Kidney (tissue), 14 donors: ENCODE results near the gene GATD1. TPM values are rescaled to one million over a fixed set of nuclear protein-coding genes. Genes with fewer than 3 reads are reported as not detected.

Source experiments
- DNase-seq, 5 donors: peaks; one replicate each; pipeline ENCODE4 v3.0.0-alpha.2; 2013 to 2020
- FAIRE-seq: peaks from 2 replicates; lab custom pipeline; 2012; peaks lifted over from hg19 to GRCh38; lab: Jason Lieb, UNC
- H3K27ac ChIP-seq, 2 donors: one replicate each; pipeline ENCODE4 v1.7.0; 2013; ENCODE audit warnings: low read depth in 2 of 2, low read length in 2 of 2, inconsistent platforms in 1 of 2
- H3K27me3 ChIP-seq: one replicate; pipeline ENCODE4 v1.7.1; 2013; ENCODE audit warnings: low read length, inconsistent platforms; ENCODE audit not compliant: control insufficient read depth, insufficient read depth
- H3K36me3 ChIP-seq, 3 donors: one replicate each; pipeline versions ENCODE4 v1.7.0 to v1.7.1; 2013; ENCODE audit warnings: low read length in 3 of 3, control low read depth in 1 of 3, inconsistent platforms in 1 of 3; ENCODE audit not compliant: insufficient read depth in 3 of 3, control insufficient read depth in 2 of 3
- H3K4me1 ChIP-seq, 3 donors: one replicate each; pipeline versions ENCODE4 v1.7.0 to v1.7.1; 2013; ENCODE audit warnings: low read length in 3 of 3, inconsistent platforms in 1 of 3, low read depth in 1 of 3; ENCODE audit not compliant: control insufficient read depth in 2 of 3, insufficient read depth in 2 of 3
- H3K4me3 ChIP-seq, 3 donors: one replicate each; pipeline versions ENCODE4 v1.7.0 to v1.8.1; 2013; ENCODE audit warnings: low read length in 3 of 3, control low read depth in 1 of 3, inconsistent platforms in 1 of 3
- H3K9ac ChIP-seq, 3 donors: one replicate each; pipeline versions ENCODE4 v1.7.0 to v1.7.1; 2013; ENCODE audit warnings: low read length in 3 of 3, control low read depth in 1 of 3, inconsistent platforms in 1 of 3
- H3K9me3 ChIP-seq, 3 donors: one replicate each; pipeline versions ENCODE4 v1.7.0 to v1.7.1; 2013; ENCODE audit warnings: low read length in 3 of 3, control low read depth in 1 of 3, inconsistent platforms in 1 of 3; ENCODE audit not compliant: control insufficient read depth in 2 of 3, insufficient read depth in 1 of 3
- intact Hi-C: fragments of 100-400 bp; cut with DNase I; formaldehyde crosslinking; loops from one replicate; pipeline ENCODE4 v1.11.1; 2022
- polyA plus RNA-seq: library from polyadenylated mRNA; stranded (reverse); fragments of 350-450 nt; fragmentation: Illumina TruSeq; extraction: RNeasy Lipid Tissue Mini Kit (QIAGEN cat#74804); gene quantifications from one replicate; pipeline ENCODE4 v1.2.3, GENCODE V29; 2014; ENCODE audit warnings: low read depth, low replicate concordance; ENCODE audit not compliant: insufficient read depth
- total RNA-seq: library from RNA; stranded (reverse); fragmentation: NEBNext Ultra II Directional; extraction: Animal tissue kit (Norgen Biotek cat#: 25700); gene quantifications from one replicate; pipeline ENCODE4 v1.2.1, GENCODE V29; 2021
- TF ChIP-seq, protein P1 (sequence below): IDR thresholded peaks from 3 replicates; pipeline ENCODE4 v1.5.1; 2012; ENCODE audit warnings: mild to moderate bottlenecking, moderate library complexity, borderline replicate concordance; ENCODE audit not compliant: insufficient read depth; ENCODE audit errors: extremely low read depth
- donor health status: control.
- donor health status: control.
- donor health status: control.
- donor health status: control.
- donor health status: control.
- donor health status: DM: yes; HTN: yes; CAD: no.
- donor health status: Normal renal cell carcinoma (clear cell type).

GATD1 gene
- total and polyA plus RNA-seq, 2 donors from 2014 or later = 38.3 to 66.2 TPM

GRCh38 chr11:776263-776560 lies 1.1 kb downstream of the GATD1 start:
- Histone ChIP-seq H3K9ac (peak overlapping the region in 2 of 3 donors; percentile 24 to 86), H3K27me3 (no peaks in the 10 kb centered on the region), H3K27ac (no peak overlapping the region), H3K4me1 (peaks cover 0 to 16% (median 0%) of the 10 kb centered on the region in 3 donors), H3K36me3 (no peaks in the 10 kb centered on the region), H3K9me3 (no peaks in the 10 kb centered on the region), H3K4me3 (peak overlapping the region; percentile 44 to 71 (median 59))
- peak in 1 of 5 donors; percentile 68 for DNase-seq
- intact Hi-C loops = no loop called here
- no peak for FAIRE-seq
- TF ChIP-seq, protein P1, sequence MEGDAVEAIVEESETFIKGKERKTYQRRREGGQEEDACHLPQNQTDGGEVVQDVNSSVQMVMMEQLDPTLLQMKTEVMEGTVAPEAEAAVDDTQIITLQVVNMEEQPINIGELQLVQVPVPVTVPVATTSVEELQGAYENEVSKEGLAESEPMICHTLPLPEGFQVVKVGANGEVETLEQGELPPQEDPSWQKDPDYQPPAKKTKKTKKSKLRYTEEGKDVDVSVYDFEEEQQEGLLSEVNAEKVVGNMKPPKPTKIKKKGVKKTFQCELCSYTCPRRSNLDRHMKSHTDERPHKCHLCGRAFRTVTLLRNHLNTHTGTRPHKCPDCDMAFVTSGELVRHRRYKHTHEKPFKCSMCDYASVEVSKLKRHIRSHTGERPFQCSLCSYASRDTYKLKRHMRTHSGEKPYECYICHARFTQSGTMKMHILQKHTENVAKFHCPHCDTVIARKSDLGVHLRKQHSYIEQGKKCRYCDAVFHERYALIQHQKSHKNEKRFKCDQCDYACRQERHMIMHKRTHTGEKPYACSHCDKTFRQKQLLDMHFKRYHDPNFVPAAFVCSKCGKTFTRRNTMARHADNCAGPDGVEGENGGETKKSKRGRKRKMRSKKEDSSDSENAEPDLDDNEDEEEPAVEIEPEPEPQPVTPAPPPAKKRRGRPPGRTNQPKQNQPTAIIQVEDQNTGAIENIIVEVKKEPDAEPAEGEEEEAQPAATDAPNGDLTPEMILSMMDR = no peak

- Histone ChIP-seq H3K9ac (no peak overlapping the region), H3K27ac (no peak overlapping the region)
- TF ChIP-seq, protein P1 = no peak
Observed at GRCh38 chr11:774873-775592, 2.3 kb downstream of the GATD1 start.

GRCh38 chr11:773830-774229 lies 3.5 kb downstream of the GATD1 start:
- Histone ChIP-seq H3K27me3 (no peaks in the 10 kb centered on the region), H3K36me3 (peaks cover 0 to 7% (median 5%) of the 10 kb centered on the region in 3 donors), H3K27ac (no peak overlapping the region), H3K9ac (no peak overlapping the region), H3K4me3 (no peak overlapping the region), H3K4me1 (peaks cover 0 to 13% (median 0%) of the 10 kb centered on the region in 3 donors), H3K9me3 (no peaks in the 10 kb centered on the region)
- TF ChIP-seq, protein P1 = no peak
- DNase-seq (no peak), FAIRE-seq (no peak)
- intact Hi-C loops = no loop called here

More at GRCh38 chr11:774873-775592, 2.3 kb downstream of the GATD1 start:
- Histone ChIP-seq H3K9me3 (no peaks in the 10 kb centered on the region), H3K27me3 (no peaks in the 10 kb centered on the region), H3K4me3 (no peak overlapping the region), H3K36me3 (peaks cover 0 to 7% (median 5%) of the 10 kb centered on the region in 3 donors), H3K4me1 (peaks cover 0 to 16% (median 0%) of the 10 kb centered on the region in 3 donors)
- intact Hi-C loops = no loop called here
- DNase-seq = peak in 1 of 5 donors; percentile 71
- no peak for FAIRE-seq
